NCI-H345 (cell line): Measurements from ENCODE around the gene KLRF1.

Experiments
- DNase-seq: peaks from one replicate; lab custom pipeline; 2025; lab: John Stamatoyannopoulos, UW

Gene KLRF1, protein sequence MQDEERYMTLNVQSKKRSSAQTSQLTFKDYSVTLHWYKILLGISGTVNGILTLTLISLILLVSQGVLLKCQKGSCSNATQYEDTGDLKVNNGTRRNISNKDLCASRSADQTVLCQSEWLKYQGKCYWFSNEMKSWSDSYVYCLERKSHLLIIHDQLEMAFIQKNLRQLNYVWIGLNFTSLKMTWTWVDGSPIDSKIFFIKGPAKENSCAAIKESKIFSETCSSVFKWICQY

DNA sequence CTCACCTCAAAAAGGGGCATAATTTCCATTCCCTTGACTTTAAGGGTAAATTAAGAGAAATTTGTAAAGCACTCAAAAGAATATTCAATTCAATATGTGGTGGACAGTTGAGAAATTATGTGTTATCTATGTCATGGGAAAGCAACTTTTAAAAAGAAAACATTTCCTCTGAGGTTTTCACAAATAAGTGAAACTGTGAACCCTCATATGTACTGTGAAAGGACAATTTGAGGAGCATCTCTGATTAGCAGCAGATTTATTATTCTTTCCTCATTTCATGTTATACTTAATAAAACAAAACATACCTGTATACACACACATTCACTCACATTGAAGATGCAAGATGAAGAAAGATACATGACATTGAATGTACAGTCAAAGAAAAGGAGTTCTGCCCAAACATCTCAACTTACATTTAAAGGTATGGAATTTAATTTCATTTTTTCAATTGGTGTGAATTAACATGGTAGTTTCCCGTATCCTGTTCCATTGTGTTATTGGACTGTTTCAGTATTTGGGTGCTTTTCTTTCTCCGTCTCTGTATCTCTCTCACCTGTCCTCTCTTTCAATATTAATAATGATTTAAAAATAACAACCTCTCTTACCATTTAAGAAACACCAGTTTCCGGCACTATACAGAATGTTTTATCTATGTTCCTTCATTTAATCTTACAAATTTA, at the start of gene KLRF1:
KLRF1 (plus strand) TSS at position 273 of the 680 bp plus-strand sequence; CDS start at position 337, 64 bp downstream.
- no peak for DNase-seq

DNA sequence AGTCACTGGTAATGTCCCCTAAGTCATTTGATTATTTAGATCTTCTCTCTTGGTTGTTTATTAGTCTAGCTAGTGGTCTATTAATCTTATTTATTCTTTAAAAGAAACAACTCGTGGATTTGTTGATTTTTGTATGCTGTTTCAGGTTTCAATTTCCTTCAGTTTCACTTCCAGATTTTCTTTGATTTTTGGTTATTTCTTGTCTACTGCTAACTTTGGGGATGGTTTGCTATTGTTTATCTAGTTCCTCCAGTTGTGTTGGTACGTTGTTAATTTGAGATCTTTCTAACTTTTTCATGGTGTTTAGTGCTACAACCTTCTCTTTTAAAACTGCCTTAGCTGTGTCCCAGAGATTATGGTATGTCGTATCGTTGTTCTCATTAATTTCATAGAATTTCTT, 48.1 kb upstream of the KLRF1 start:
- no peak for DNase-seq

DNA sequence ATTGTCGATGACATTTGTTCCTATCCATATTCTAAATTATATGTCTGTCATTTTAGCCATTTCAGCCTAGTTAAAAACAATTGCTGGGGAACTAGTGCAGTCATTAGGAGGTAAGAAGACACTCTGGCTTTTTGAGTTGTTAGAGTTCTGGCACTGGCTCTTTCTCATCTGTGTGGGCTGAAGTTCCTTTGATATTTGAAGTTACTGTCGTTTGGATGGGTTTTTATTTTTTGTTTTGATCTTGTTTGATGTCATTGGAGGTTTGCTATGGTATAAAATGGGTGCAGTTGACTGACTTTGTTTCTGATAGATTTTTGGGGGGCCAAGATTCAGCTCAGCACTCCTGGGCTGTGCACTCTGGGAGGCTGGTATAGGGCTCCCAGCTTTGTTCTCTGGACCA, 45.9 kb upstream of the KLRF1 start:
- DNase-seq, result no peak

DNA sequence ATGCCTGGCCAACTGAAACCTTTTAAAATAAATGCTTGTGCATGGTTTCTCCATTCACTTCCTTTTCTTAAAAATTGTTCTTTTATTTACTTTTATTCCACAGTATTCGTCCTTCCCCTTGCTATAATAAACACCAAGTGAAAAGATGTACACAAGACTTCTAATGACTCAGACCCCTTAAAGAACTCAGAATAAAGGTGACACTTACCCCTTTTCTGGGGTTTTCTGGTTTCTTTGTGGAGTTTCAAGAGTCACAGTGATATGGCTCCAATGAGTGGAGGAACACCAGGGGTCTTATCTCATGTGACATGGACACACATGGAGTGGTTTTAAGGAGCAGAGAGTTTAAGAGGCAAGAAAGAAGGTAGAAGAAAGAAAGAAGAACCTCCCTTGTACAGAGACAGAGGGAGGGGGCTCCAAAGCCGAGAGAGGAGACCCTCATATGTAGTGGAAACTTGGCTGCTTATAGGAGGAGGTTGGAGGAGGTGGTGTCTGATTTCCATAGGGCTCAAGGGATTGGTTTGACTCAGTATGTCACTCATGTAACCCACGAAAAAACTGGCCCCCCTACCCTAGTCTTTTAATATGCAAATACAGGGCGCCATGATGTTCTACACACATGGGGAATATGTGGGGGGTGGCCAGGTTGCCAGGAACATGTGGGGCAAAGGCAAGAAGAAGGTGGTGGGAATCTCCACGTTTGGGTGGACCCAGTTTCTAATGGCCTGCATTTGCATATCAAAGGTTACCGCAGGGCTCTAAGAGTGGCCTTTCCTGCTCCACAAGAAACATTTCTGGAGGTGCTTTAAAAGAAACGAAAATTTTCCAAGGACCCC, 44.5 kb upstream of the KLRF1 start:
- DNase-seq, result no peak

DNA sequence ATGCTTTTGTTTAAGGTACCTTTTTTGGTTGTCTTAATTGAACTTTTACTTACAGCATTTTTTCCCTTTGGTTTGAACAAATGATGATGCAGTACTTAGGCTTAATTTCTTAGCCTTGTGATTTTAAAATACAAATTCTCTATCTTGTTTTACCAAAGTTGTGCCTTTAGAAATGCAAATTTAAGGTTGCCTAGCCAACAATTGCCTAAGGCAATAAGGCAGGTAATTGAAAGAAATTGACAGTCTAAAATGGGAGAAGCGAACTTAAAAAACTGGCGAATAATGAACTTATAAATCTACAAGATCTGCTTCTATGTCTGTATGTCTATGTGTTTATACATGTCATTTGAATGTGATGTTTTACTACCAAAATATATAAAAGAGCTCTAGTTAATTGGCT, 43.0 kb upstream of the KLRF1 start:
- DNase-seq, result no peak

DNA sequence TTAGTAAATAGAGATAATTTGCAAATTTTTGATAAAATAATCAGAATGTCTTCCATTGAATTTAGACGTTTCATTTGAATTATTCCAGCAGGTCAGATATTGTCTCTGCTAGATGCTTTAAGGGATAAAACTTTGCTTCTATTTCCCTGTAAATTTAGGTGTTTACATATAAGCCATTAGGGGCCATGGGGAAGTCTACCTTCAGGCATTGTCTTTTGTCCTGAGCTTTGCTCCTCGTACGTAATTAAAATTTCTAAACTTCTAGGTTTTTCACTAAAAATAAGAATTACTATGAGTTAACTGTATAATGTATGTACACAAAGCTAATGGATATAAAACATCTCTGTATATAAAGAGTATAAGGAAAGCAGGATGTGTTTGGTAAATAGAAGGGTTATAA, 42.5 kb upstream of the KLRF1 start:
- no peak for DNase-seq

DNA sequence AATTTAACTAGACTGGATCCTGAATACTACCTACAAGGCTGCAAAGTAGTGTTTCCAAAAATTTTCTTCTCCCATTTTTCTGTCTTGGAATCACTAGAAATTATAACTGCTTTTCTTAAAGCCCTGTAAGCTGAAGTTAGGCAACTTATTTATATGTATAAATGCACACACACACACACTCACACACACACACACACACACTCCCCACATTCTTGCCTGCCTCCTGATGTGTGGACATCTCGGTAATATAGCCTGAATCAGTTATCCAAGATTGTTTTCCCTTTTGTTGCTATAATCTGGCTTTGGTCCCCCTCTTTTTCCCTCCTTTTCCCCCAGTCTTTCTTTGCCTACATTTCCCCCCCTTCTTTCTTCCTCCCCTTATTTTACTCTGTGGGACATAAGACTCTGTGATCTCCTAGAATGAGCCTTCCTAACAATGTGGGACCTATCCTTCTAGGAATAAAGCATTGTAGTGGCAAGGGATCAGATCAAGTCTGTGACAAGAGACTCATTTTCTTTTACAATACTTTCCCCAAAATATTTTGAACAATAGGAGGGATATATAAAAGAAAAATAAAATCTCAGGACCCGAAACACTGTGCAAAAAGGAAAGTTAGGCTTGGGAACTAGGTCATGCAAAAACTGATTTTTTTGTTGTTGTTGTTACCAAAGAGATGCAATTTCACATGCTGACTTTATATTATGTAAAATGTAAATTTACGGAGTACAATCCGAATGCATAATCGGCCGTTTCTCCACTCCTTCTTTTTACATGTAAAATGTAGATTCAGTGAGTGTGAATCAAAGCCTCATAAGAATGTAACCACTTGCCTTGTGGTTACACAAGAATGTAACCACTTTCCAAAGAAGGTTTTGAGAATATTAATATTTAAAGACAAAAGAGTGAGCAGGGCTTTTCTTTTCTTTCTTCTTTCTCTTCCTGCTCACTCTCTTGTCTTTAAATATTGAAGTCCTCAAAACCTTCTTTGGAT, 40.3 kb upstream of the KLRF1 start:
- DNase-seq, result no peak

DNA sequence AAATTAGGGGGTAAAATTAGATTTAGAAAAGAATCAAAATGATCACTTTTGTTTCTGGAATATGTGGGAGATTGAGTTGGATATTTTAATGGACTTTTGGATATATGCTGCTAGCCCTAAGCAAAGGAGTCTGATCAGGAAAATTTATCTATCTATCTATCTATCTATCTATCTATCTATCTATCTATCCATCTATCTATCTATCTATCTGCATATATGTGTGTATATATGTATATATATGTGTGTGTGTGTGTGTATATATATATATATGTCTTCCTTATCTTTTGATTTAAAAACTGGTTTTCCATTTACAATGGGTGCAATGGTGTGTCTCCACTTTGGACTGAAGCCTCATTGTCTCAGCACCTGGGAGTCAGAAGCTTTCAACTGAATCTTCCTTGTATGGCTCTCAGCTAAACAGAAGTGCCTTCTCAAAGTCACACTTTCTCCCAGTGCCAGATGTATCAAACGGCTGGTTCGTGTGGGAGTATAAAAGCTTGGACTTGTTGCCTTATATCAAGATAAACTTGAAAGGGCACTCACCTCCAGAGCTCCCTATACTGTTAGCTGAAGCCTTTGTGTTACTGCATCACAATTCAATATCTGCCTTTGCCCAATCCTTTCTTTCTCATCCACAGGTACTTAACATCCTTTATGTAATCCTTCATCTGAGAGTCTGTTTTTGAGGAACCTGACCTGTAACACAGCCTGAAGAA, 34.9 kb upstream of the KLRF1 start:
- no peak for DNase-seq

DNA sequence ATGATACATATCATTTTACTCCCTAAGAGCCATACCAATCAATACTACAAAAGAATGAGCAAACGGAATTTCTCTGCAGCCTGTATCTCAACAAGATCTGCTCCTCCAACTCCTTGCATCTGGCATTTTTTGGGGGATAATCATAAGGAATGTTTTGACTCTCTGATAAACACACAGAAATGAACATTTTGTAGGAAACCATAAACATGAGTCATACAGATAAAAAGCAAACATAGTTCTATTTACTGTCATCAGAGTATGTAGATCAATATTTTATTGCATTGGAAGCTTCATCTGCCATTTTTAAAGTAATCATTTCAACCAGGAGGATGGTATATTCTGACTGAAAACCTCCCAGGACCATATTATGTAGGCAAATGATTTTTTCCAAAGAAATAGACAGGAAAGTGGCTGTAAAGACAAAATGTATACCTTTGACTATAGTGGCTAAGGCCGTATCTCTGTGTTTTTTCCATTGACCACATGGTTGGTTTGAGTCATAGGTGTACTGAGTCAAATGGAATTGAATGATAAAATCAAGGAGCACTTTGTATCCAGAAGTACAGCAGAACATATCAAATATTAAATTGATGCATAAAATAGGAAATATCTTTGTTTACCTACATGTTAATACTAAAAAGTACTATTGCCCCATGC, 34.2 kb upstream of the KLRF1 start:
- no peak for DNase-seq

DNA sequence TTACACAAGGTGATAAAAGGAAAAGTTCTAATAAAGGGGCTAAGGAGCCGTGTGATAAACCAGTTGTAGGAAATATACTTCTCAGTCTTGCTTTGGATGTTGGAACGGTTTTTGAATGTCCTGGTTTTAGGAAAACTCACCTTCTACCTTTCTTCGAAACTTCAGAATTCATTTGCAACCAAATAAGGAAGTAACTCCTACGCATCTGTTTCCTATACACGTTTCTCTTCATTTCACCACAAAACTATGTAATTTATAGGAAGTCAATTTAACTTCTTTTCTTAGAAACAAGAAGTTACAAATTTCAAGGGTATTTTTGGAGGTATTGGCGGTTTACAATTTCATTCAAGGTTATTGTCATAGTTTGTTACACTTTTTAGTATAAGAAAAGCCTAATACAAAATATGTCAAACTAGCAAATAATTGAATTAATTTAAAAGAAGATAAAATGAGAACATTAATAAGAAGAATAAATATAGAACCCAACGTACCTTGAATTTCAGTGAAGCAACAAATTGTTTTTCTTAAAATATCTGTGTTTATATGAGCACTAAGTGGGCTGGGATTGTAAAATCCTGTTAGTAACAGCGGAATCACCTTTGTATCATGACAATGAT, 33.4 kb upstream of the KLRF1 start:
- DNase-seq, result no peak

DNA sequence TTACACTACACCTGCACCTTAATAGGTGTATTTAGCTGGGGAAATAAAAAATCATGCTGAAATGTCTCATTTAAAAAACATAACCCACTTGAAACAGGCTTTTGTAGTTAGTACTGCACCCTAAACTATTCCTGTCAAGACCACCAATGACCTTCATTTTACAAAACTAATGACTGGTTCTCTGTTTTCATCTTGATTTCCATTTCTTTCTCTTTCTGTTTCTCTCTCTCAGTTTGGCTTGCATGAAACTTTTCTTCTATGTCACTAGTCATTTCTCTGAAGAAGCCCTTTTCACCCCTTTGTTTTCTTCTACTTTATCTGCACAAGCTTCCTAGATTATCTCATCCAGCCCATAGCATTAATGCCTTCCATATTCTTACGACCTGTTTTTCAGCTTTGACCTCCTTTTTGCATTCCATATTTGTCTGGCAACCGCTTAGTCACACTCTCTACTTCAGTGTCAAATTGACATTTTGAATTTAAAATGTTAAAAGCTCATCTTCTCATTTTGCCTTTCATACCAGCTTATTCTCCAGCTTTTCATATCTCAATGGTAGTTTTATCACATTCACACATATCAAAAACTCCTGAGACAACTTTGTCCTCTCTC, 32.7 kb upstream of the KLRF1 start:
- no peak for DNase-seq

DNA sequence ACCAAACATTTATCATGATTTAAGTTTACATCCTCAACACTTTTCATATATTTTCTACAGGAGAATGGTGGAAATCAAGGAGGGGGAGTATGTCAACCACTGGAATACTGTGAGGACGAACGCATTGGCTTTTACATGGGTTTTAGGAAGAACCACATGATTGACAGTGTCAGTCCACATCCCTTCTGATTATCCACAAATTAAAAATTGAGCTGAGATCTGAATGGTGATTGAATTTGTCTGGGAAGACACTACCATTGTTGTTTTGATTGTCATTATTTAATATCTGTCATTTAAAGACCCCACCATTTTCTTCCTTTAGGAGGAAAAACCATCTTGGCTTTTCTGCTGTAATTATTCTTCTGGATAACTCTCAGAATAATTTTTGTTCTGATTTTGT, 31.3 kb upstream of the KLRF1 start:
- DNase-seq, result no peak

DNA sequence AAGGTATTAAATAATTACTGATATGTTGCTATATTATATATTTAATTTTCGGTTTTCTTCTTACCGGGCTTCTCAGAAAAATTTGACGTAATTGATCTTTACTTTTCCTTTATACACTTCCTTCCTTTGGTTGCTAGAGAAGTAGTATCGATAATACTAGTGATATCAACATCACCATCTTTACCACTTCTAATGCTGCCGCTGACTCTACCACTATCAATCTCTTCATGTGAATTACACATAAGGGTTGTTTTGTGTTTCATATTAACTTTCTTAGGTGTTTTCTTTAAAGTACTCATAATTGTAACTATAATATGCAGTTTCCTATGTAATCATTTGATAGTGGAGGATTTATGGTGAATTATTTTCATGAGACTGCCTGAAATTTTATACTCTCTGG, 30.9 kb upstream of the KLRF1 start:
- DNase-seq, result no peak

DNA sequence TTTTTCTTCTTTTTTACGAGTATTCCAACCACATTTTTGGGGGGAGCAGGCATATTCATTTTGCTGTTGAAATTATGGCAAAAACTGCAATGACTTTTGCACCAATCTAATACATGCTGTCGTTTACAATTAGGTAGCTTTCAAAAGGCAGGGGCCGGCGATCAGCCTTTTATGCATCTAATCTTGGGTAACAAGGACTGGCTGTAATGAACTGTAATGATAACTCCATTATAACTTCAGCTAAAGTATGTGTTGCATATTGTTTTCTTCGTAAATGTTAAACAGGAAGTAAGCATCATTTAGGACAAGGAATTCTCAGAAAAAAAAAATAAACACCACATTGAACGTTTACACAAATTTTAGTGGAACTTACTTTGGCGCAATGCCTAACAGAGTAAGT, 30.3 kb upstream of the KLRF1 start:
- DNase-seq, result no peak

DNA sequence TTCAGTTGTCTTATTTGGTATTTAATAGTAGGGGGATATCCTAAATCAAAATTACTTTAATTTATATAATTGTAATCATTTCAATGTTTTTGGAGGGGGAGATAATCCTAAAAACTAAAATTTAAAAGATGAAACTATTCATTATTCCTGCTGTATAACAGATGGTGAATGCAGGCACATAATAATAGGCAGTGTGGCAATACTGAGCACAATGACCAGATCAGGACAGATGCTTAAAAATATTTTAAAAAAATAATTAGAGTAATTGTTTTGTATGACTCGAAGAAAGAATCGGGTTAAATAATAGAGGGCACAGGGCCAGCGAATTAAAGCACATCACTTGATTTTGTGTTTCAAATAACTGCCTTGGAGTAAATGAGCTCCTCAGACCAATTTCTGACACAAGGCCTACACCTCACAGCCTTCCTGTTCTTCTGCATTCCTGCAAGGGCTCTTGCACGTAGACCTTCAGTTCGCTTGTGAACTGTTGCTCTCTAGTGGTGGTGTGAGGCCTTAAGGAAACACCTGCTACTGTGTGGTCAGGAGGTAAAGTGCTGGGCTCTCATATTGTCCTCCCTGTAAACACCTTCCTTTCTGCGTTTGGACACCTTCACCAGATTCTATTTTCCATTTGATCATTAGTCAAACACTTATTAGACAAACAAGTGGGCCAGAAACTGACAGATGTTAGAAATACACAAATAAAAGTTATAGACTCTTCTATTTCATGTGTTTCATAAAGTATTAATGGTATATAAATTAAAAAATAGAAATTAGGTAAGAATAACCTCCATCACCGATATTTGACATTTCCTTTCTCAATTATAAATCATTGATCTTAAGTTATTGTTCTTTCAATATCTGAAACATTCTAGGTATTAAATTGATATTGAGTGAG, 29.3 kb upstream of the KLRF1 start:
- DNase-seq, result no peak

DNA sequence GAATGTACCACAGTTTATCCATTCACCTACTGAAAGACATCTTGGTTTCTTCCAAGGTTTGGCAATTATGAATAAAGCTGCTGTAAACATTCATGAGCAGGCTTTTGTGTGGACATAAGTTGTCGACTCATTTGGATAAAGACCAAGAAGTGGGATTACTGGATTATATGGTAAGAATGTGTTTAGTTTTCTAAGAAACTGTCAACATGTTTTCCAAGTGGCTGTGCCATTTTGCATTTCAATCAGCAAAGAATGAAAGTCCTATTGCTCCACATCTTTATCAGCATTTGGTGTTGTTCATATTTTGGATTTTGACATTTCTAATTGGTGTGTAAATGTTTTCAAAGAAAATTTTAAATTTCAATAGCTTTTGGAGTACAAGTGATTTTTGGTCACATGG, 27.3 kb upstream of the KLRF1 start:
- no peak for DNase-seq

DNA sequence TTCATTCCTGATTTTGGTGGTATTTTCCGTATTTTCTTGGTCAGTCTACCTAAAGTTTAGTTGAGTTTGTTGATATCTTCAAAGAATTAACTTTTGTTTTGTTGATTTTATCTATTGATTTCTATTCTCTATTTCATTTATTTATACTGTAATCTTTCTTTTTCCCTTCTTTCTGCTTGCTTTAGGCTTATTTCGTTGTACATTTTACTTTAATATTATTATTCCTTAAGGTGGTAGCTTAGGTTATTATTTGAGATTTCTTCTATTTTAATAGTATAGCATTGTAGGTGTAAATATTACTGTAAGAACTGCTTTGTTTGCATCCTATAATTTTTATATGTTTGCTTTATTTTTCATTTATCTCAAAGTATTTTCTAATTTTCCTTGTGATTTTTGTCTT, 21.4 kb upstream of the KLRF1 start:
- no peak for DNase-seq

DNA sequence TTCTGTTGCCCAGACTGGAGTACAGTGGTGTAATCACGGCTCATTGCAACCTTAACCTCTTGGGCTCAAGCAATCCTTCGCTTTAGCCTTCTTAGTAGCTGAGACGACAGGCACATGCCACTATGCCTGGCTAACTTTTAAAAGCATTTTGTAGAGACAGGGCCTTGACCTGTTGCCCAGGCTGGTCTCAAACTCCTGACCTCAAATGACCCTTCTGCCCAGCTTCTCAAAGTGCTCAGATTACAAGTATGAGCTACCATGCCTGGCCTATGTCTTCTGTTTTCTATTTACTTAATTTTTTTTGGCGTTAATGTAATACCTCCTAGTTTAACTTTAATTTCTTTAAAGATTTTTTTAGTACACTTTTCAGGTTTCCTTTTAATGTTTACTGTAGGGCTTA, 20.6 kb upstream of the KLRF1 start:
- no peak for DNase-seq

DNA sequence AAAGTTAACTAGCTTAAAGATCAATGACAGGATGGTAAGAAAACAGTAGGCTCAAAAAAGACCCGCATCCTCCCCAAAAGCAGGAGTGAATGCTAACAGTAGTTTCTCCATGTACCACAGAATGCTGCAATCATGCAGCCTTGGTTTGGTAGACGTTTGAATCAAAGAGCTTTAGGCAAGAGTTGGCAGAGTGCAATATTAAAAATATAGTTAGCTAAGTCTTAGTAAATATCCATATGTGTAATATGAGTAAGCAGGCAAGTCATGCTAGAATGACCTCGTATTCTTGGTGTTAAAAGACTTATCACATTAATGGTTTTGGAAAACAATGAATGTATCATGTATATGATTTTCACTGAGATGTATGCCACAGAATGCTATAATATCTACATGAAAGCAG, 18.8 kb upstream of the KLRF1 start:
- no peak for DNase-seq
